B cell (primary cell): ENCODE data around the gene PTMA.

Experiments used
- EZH2 ChIP-seq: IDR thresholded peaks from 2 replicates; pipeline ENCODE4 v1.6.1; 2012; ENCODE audit warnings: borderline replicate concordance, low read depth, mild to moderate bottlenecking, moderate library complexity, low read length; ENCODE audit not compliant: insufficient read depth, poor library complexity, severe bottlenecking
- TF ChIP-seq, protein P1 (sequence below): fragments of 200-600 bp; IDR thresholded peaks from one replicate; pipeline ENCODE4 v1.8.0; 2022; ENCODE audit warnings: antibody characterized with exemption, mild to moderate bottlenecking

- TF ChIP-seq, protein P1, sequence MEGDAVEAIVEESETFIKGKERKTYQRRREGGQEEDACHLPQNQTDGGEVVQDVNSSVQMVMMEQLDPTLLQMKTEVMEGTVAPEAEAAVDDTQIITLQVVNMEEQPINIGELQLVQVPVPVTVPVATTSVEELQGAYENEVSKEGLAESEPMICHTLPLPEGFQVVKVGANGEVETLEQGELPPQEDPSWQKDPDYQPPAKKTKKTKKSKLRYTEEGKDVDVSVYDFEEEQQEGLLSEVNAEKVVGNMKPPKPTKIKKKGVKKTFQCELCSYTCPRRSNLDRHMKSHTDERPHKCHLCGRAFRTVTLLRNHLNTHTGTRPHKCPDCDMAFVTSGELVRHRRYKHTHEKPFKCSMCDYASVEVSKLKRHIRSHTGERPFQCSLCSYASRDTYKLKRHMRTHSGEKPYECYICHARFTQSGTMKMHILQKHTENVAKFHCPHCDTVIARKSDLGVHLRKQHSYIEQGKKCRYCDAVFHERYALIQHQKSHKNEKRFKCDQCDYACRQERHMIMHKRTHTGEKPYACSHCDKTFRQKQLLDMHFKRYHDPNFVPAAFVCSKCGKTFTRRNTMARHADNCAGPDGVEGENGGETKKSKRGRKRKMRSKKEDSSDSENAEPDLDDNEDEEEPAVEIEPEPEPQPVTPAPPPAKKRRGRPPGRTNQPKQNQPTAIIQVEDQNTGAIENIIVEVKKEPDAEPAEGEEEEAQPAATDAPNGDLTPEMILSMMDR = no peak
- no peak for TF ChIP-seq EZH2
Observed at GRCh38 chr2:231688719-231689118, 19.6 kb upstream of the PTMA start.
